Prostate gland (tissue), 2 donors: ENCODE measurements around the gene ARMC9. TPM values are rescaled to one million over a fixed set of nuclear protein-coding genes. Genes with fewer than 3 reads are reported as not detected.

Source experiments
- DNase-seq: peaks from one replicate; pipeline ENCODE4 v3.0.0-alpha.2; 2019; ENCODE audit warnings: low spot score
- H3K27ac ChIP-seq, 2 donors: fragments of 200-600 bp; sonication (generic); 2 replicates each; pipeline ENCODE4 v1.5.1; 2017 to 2019
- H3K27me3 ChIP-seq: fragments of 200-600 bp; sonication (generic); replicated peaks from 2 replicates; pipeline ENCODE4 v1.5.1; 2019; ENCODE audit not compliant: insufficient read depth
- H3K36me3 ChIP-seq, 2 donors: fragments of 200-600 bp; sonication (generic); 1 replicate in 1 of 2; 2 replicates in 1 of 2; pipeline versions ENCODE4 v1.5.1 to v1.8.1; 2017 to 2019
- H3K4me1 ChIP-seq: fragments of 200-600 bp; sonication (generic); replicated peaks from 2 replicates; pipeline ENCODE4 v1.5.1; 2019
- H3K4me3 ChIP-seq, 2 donors: fragments of 200-600 bp; sonication (generic); 2 replicates each; pipeline ENCODE4 v1.5.1; 2017 to 2019
- H3K9me3 ChIP-seq: fragments of 200-600 bp; sonication (generic); 2 replicates; pipeline ENCODE4 v1.5.1; 2017
- POLR2A ChIP-seq: fragments of 450-650 bp; IDR thresholded peaks from one replicate; pipeline ENCODE4 v1.6.1; 2016; ENCODE audit warnings: antibody characterized with exemption, mild to moderate bottlenecking
- POLR2AphosphoS5 ChIP-seq: sonication (generic); formaldehyde crosslinking; IDR thresholded peaks from one replicate; pipeline ENCODE4 v1.6.1; 2017; ENCODE audit warnings: antibody characterized with exemption
- WGBS: methylation state at CpG from one replicate; pipeline ENCODE4 v1.1.5; 2018; 5-methylcytosine and 5-hydroxymethylcytosine counted together
- intact Hi-C: fragments of 100-400 bp; cut with DNase I; formaldehyde crosslinking; loops from one replicate; pipeline ENCODE4 v1.14.2; 2022
- total RNA-seq, 2 donors: library from RNA; depleted of rRNA; stranded (reverse); fragments of >200 nt; gene quantifications; one replicate each; pipeline ENCODE4 v1.1.0, GENCODE V29; 2016
- TF ChIP-seq, protein P1 (sequence below), 4 experiments: fragments of 200-600 bp in 2 of 4; fragments of 450-650 bp in 2 of 4; sonication (generic) in 2 of 4; IDR thresholded peaks; 1 replicate in 3 of 4; 2 replicates in 1 of 4; pipeline ENCODE4 v1.5.1; 2016 to 2019; ENCODE audit warnings: antibody characterized with exemption in 4 of 4, mild to moderate bottlenecking in 2 of 4, moderate library complexity in 2 of 4

ARMC9 gene
- total RNA-seq, 2 donors from 2014 or later: 11.3 to 40.0 TPM

DNA sequence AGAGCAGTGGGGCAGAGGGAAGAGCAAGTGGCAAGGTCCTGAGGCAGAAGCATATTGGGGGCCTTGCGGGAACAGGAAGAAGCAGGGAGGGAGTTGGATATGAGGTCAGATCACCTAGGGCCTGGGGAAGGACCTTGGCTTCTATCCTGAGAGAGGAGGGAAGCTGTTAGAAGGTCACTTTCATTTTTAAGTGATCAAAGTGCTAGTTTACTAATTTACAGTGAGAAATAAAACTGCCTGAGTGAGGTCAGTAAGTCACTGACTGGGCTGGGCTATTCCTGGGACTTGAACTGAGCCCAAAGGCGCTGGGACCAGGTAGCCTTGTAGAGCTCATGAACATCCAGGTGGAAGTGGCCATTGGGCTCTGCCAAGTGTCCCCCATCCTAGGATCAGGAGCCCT, 120.5 kb downstream of the ARMC9 start:
- 78% methylated on average over 2 of the region's 2 CpGs for WGBS
- Histone ChIP-seq H3K27me3 (no peaks in the 10 kb centered on the region), H3K4me1 (no peaks in the 10 kb centered on the region), H3K27ac (no peak overlapping the region), H3K36me3 (no peaks in the 10 kb centered on the region), H3K4me3 (no peak overlapping the region), H3K9me3 (no peaks in the 10 kb centered on the region)
- intact Hi-C loops: no loop called here
- TF ChIP-seq, protein P1, sequence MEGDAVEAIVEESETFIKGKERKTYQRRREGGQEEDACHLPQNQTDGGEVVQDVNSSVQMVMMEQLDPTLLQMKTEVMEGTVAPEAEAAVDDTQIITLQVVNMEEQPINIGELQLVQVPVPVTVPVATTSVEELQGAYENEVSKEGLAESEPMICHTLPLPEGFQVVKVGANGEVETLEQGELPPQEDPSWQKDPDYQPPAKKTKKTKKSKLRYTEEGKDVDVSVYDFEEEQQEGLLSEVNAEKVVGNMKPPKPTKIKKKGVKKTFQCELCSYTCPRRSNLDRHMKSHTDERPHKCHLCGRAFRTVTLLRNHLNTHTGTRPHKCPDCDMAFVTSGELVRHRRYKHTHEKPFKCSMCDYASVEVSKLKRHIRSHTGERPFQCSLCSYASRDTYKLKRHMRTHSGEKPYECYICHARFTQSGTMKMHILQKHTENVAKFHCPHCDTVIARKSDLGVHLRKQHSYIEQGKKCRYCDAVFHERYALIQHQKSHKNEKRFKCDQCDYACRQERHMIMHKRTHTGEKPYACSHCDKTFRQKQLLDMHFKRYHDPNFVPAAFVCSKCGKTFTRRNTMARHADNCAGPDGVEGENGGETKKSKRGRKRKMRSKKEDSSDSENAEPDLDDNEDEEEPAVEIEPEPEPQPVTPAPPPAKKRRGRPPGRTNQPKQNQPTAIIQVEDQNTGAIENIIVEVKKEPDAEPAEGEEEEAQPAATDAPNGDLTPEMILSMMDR (IDR thresholded peaks at IDR 0.05): no peak
- no peak for TF ChIP-seq POLR2A
- no peak for DNase-seq

DNA sequence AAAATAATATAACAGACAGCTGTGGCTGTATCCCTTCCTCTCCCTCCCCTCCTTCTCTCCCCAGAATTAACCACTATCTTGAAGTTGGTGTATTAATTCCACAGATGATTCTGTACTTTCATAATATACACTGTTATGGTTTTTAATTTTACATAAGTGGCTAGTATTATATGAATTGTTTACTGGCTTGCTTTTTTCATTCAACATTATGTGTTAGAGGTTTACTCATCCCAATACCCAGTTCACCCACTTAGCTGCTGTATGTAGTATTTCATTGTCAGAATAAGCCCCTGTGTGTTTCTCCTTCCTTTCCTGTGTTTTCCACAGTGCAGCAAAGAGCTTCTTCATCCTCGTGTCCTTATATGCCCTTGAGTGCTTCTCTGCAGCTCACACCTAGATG, 121.4 kb downstream of the ARMC9 start:
- no peaks in the 10 kb centered on the region for H3K36me3 ChIP-seq
- WGBS: 86% methylated on average over 1 of the region's 1 CpG
- no peak overlapping the region for H3K4me3 ChIP-seq
- TF ChIP-seq POLR2A (no peak), POLR2AphosphoS5 (no peak)
- TF ChIP-seq, protein P1 (IDR thresholded peaks at IDR 0.05): no peak
- no peaks in the 10 kb centered on the region for H3K27me3 ChIP-seq
- no peak overlapping the region for H3K27ac ChIP-seq
- intact Hi-C loops: no loop called here
- no peaks in the 10 kb centered on the region for H3K4me1 ChIP-seq
- no peak for DNase-seq
- no peaks in the 10 kb centered on the region for H3K9me3 ChIP-seq

DNA sequence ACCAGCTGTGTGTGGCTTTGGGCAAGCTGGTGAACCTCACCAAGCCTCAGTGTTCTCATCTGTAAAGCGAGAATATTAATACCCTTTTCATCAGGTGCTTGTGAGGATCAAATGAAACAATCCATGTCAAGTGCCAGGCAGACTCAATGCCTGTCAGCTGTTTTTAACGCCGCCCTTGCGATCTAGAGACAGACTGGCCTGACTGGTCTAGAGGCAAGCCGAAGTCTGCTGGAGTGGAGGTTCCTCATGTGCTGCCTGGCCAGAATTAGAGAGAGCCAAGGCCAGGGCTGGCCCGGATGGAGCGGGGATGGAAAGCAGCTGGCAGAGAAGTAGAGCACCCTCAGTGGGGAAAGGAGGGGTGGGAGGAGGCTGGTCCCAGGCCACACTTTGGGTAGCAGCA, 122.6 kb downstream of the ARMC9 start:
- Histone ChIP-seq H3K9me3 (no peaks in the 10 kb centered on the region), H3K27ac (no peak overlapping the region), H3K4me1 (no peaks in the 10 kb centered on the region), H3K36me3 (no peaks in the 10 kb centered on the region), H3K4me3 (no peak overlapping the region), H3K27me3 (no peaks in the 10 kb centered on the region)
- intact Hi-C loops: no loop called here
- DNase-seq: no peak
- TF ChIP-seq, protein P1 (IDR thresholded peaks at IDR 0.05): no peak
- TF ChIP-seq POLR2A (no peak), POLR2AphosphoS5 (no peak)
- 49% methylated on average over 7 of the region's 7 CpGs for WGBS

DNA sequence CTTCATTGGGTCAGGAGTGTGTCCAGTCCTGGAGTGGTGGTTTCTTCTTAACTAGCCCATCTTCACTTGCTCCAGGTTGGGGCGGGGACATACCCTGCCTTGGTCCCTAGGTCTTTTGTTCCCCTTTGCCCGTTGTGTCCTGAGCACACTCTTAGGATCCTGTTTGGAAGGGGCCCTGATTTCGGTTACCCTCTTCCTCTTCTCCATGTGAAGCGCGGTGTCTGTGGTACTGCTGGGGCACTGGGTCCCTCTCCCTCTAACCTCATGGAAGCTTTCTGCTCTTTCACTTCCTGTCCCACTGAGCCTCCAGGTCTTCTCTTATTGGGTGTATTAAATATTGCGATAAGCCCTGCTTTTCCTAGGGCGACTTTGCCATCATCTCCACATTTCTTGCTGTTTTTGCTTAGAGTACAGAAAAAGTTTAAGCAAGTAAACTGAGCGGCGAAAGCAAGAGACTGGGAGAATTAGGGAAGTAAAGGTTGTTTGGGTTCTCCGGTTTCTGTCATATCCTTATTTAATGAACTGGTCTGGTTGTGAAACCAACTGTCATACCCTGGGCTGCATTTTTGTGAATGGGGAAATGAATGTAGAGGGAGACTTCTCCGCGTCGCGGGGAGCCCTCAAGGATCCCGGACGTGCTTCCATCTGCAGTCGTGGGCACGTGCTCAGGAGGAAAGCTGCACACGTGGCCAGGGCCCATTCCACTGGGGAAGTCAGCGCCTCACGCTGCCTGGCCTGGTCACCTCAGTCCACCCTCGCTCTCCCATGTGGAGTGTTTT, 123.3 kb downstream of the ARMC9 start:
- H3K36me3 ChIP-seq: no peaks in the 10 kb centered on the region
- no peak for DNase-seq
- H3K27ac ChIP-seq: no peak overlapping the region
- intact Hi-C loops: no loop called here
- H3K9me3 ChIP-seq: no peaks in the 10 kb centered on the region
- no peak for TF ChIP-seq POLR2AphosphoS5
- TF ChIP-seq, protein P1 (IDR thresholded peaks at IDR 0.05): no peak
- no peak for TF ChIP-seq POLR2A
- H3K4me3 ChIP-seq: no peak overlapping the region
- WGBS: 86% methylated on average over 22 of the region's 22 CpGs
- H3K27me3 ChIP-seq: no peaks in the 10 kb centered on the region
- H3K4me1 ChIP-seq: no peaks in the 10 kb centered on the region

DNA sequence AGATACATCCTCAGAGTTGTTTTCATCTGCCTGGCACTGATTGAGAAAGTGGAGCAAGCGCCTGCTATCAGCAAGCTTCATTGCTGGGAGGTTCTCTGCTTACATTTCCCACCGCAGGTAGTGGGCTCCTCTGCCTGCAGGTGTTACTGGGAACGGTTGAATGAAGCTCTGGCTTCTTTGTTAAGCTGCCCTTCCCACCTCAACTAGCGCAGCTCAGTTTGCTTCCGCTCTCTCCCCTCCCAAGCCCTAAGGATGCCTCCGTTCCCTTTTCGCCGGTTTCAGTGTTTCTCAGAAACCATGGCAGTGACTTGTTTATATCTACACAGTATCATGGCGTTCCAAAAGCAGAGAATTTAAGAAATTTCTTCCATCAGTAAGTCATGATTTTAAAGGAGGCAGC, 124.9 kb downstream of the ARMC9 start:
- Histone ChIP-seq H3K36me3 (no peaks in the 10 kb centered on the region), H3K4me1 (no peaks in the 10 kb centered on the region), H3K9me3 (no peaks in the 10 kb centered on the region), H3K4me3 (no peak overlapping the region), H3K27me3 (no peaks in the 10 kb centered on the region), H3K27ac (no peak overlapping the region)
- TF ChIP-seq POLR2A: no peak
- TF ChIP-seq, protein P1 (IDR thresholded peaks at IDR 0.05): no peak
- no peak for TF ChIP-seq POLR2AphosphoS5
- intact Hi-C loops: no loop called here
- 85% methylated on average over 9 of the region's 9 CpGs for WGBS
- DNase-seq: no peak
